MM.1S (cell line): ENCODE measurements around the gene MRPS5.

ENCODE experiments used
- DNase-seq: peaks from one replicate; pipeline ENCODE4 v3.0.0-alpha.2; 2015
- H2AFZ ChIP-seq: fragments of 300-600 bp; sonication (generic); 2 replicates; pipeline ENCODE4 v1.6.0; 2016; ENCODE audit warnings: antibody characterized with exemption, low read length
- H3F3A ChIP-seq: fragments of 300-600 bp; sonication (generic); 2 replicates; pipeline ENCODE4 v1.6.1; 2016; ENCODE audit warnings: mild to moderate bottlenecking, antibody characterized with exemption, low read length, moderate library complexity, mixed read lengths; ENCODE audit not compliant: insufficient read depth
- H3K27ac ChIP-seq: fragments of 300-600 bp; sonication (generic); 2 replicates; pipeline ENCODE4 v1.5.1; 2016; ENCODE audit warnings: mild to moderate bottlenecking, low read length
- H3K27me3 ChIP-seq: fragments of 300-600 bp; sonication (generic); replicated peaks from 2 replicates; pipeline ENCODE4 v1.6.0; 2016; ENCODE audit warnings: low read length; ENCODE audit not compliant: insufficient read depth
- H3K36me3 ChIP-seq: fragments of 300-600 bp; sonication (generic); replicated peaks from 2 replicates; pipeline ENCODE4 v1.6.1; 2016; ENCODE audit warnings: mild to moderate bottlenecking, low read length, mixed read lengths; ENCODE audit not compliant: insufficient read depth
- H3K4me1 ChIP-seq: fragments of 300-600 bp; sonication (generic); 2 replicates; pipeline ENCODE4 v1.6.1; 2016; ENCODE audit warnings: low read length, mixed read lengths
- H3K4me2 ChIP-seq: fragments of 300-600 bp; sonication (generic); 2 replicates; pipeline ENCODE4 v1.6.0; 2016; ENCODE audit warnings: low read depth, low read length
- H3K4me3 ChIP-seq: fragments of 300-600 bp; sonication (generic); 2 replicates; pipeline ENCODE4 v1.5.1; 2016; ENCODE audit warnings: low read length, mixed read lengths
- H3K79me2 ChIP-seq: fragments of 300-600 bp; sonication (generic); 2 replicates; pipeline ENCODE4 v1.6.1; 2016; ENCODE audit warnings: mixed run types, low read length, mixed read lengths
- H3K9ac ChIP-seq: fragments of 300-600 bp; sonication (generic); 2 replicates; pipeline ENCODE4 v1.6.1; 2016; ENCODE audit warnings: low read length, mixed read lengths
- H3K9me2 ChIP-seq: fragments of 300-600 bp; sonication (generic); replicated peaks from 2 replicates; pipeline ENCODE4 v1.6.1; 2016; ENCODE audit warnings: mild to moderate bottlenecking, low read length, mixed read lengths; ENCODE audit not compliant: insufficient read depth
- H3K9me3 ChIP-seq: fragments of 300-600 bp; sonication (generic); replicated peaks from 2 replicates; pipeline ENCODE4 v1.6.1; 2016; ENCODE audit warnings: mild to moderate bottlenecking, low read length, mixed read lengths; ENCODE audit not compliant: insufficient read depth
- H4K20me1 ChIP-seq: fragments of 300-600 bp; sonication (generic); 2 replicates; pipeline ENCODE4 v1.6.1; 2016; ENCODE audit warnings: mild to moderate bottlenecking, low read length, moderate library complexity, mixed read lengths; ENCODE audit not compliant: insufficient read depth
- CTCF ChIP-seq: fragments of 300-600 bp; sonication (generic); IDR thresholded peaks from 2 replicates; pipeline ENCODE4 v1.5.1; 2016; ENCODE audit warnings: antibody characterized with exemption, low read length, mixed read lengths
- EZH2 ChIP-seq: fragments of 300-600 bp; sonication (generic); optimal IDR thresholded peaks from 2 replicates; pipeline ENCODE3; 2017; ENCODE audit warnings: low read depth, mild to moderate bottlenecking, antibody characterized with exemption, low read length, mixed read lengths
- EZH2phosphoT487 ChIP-seq: fragments of 300-600 bp; sonication (generic); IDR thresholded peaks from 2 replicates; pipeline ENCODE4 v1.6.1; 2018; ENCODE audit warnings: antibody characterized with exemption, low read length

The MRPS5 gene

GRCh38 chr2:95072424-95072823, 49.2 kb downstream of the MRPS5 start:
- no peaks in the 10 kb centered on the region for H3K27me3 ChIP-seq
- no peaks in the 10 kb centered on the region for H3K4me1 ChIP-seq
- no peaks in the 10 kb centered on the region for H3K9me2 ChIP-seq
- H3K4me2 ChIP-seq, result no peak overlapping the region
- DNase-seq, result no peak
- H3K9me3 ChIP-seq, result no peaks in the 10 kb centered on the region
- no peaks in the 10 kb centered on the region for H4K20me1 ChIP-seq
- H3K9ac ChIP-seq, result no peak overlapping the region
- no peaks in the 10 kb centered on the region for H3F3A ChIP-seq
- TF ChIP-seq EZH2phosphoT487, result no peak
- TF ChIP-seq CTCF, result no peak
- TF ChIP-seq EZH2, result no peak
- H3K27ac ChIP-seq, result no peak overlapping the region
- no peaks in the 10 kb centered on the region for H3K79me2 ChIP-seq
- no peak overlapping the region for H2AFZ ChIP-seq
- H3K36me3 ChIP-seq, result no peaks in the 10 kb centered on the region
- no peak overlapping the region for H3K4me3 ChIP-seq

GRCh38 chr2:95071856-95072255, 49.8 kb downstream of the MRPS5 start:
- H4K20me1 ChIP-seq, result no peaks in the 10 kb centered on the region
- no peak overlapping the region for H3K4me3 ChIP-seq
- H3K36me3 ChIP-seq, result no peaks in the 10 kb centered on the region
- no peak overlapping the region for H3K4me2 ChIP-seq
- DNase-seq, result no peak
- no peaks in the 10 kb centered on the region for H3K79me2 ChIP-seq
- no peaks in the 10 kb centered on the region for H3K27me3 ChIP-seq
- no peak overlapping the region for H3K9ac ChIP-seq
- no peaks in the 10 kb centered on the region for H3K9me3 ChIP-seq
- H3K9me2 ChIP-seq, result no peaks in the 10 kb centered on the region
- H2AFZ ChIP-seq, result no peak overlapping the region
- no peak overlapping the region for H3K27ac ChIP-seq
- H3F3A ChIP-seq, result no peaks in the 10 kb centered on the region
- H3K4me1 ChIP-seq, result no peaks in the 10 kb centered on the region
- TF ChIP-seq EZH2 (no peak), EZH2phosphoT487 (no peak), CTCF (no peak)

GRCh38 chr2:95069465-95069864, 52.1 kb downstream of the MRPS5 start:
- TF ChIP-seq EZH2 (no peak), EZH2phosphoT487 (no peak), CTCF (no peak)

More at GRCh38 chr2:95069465-95069864, 52.1 kb downstream of the MRPS5 start:
- Histone ChIP-seq H3F3A (no peaks in the 10 kb centered on the region), H3K27me3 (no peaks in the 10 kb centered on the region), H3K4me2 (no peak overlapping the region), H3K36me3 (no peaks in the 10 kb centered on the region), H3K4me1 (no peaks in the 10 kb centered on the region), H3K79me2 (no peaks in the 10 kb centered on the region), H3K9me3 (no peaks in the 10 kb centered on the region), H2AFZ (no peak overlapping the region), H3K9me2 (no peaks in the 10 kb centered on the region), H3K4me3 (no peak overlapping the region), H3K9ac (no peak overlapping the region), H4K20me1 (no peaks in the 10 kb centered on the region), H3K27ac (no peak overlapping the region)
- DNase-seq, result no peak
